Right lobe of liver (tissue), 4 donors: ENCODE results near the gene POR.

ENCODE experiments used
- POLR2A ChIP-seq: fragments of 450-650 bp; IDR thresholded peaks from one replicate; pipeline ENCODE4 v1.6.1; 2017; ENCODE audit warnings: antibody characterized with exemption, mild to moderate bottlenecking
- TF ChIP-seq, protein P1 (sequence below), 4 donors: fragments of 200-600 bp in 3 of 4; fragments of 450-650 bp in 1 of 4; IDR thresholded peaks; one replicate each; pipeline versions ENCODE4 v1.5.1 to v1.8.0; 2016 to 2022; ENCODE audit warnings: antibody characterized with exemption in 4 of 4, mild to moderate bottlenecking in 2 of 4
- donor health status: DM: no; HTN: no; CAD: no.
- donor health status: DM: no; HTN: no; CAD: no.
- donor health status: DM: no; HTN: yes; CAD: no.

GRCh38 chr7:75955331-75955955 lies 40.5 kb downstream of the POR start:
- TF ChIP-seq, protein P1, sequence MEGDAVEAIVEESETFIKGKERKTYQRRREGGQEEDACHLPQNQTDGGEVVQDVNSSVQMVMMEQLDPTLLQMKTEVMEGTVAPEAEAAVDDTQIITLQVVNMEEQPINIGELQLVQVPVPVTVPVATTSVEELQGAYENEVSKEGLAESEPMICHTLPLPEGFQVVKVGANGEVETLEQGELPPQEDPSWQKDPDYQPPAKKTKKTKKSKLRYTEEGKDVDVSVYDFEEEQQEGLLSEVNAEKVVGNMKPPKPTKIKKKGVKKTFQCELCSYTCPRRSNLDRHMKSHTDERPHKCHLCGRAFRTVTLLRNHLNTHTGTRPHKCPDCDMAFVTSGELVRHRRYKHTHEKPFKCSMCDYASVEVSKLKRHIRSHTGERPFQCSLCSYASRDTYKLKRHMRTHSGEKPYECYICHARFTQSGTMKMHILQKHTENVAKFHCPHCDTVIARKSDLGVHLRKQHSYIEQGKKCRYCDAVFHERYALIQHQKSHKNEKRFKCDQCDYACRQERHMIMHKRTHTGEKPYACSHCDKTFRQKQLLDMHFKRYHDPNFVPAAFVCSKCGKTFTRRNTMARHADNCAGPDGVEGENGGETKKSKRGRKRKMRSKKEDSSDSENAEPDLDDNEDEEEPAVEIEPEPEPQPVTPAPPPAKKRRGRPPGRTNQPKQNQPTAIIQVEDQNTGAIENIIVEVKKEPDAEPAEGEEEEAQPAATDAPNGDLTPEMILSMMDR (IDR thresholded peaks at IDR 0.05) = no peak
- no peak for TF ChIP-seq POLR2A
